HG03442 (cell line): Measurements from ENCODE around the gene CADM2.

ENCODE experiments used
- ATAC-seq: cut with Tn5 transposase; IDR thresholded peaks from one replicate; pipeline ENCODE4 v1.9.1; 2021; ENCODE audit warnings: mild to moderate bottlenecking, moderate library complexity; ENCODE audit not compliant: unreplicated experiment

Gene CADM2

GRCh38 chr3:85554153-85554552, 595.4 kb downstream of the CADM2 start:
- ATAC-seq, result no peak

GRCh38 chr3:85560088-85560785, 601.4 kb downstream of the CADM2 start:
- no peak for ATAC-seq

- ATAC-seq, result peak; percentile 72
These were observed 608.4 kb downstream of the CADM2 start for GRCh38 chr3:85567071-85567676.

- ATAC-seq, result no peak
These were observed 612.0 kb downstream of the CADM2 start for GRCh38 chr3:85570819-85571218.

GRCh38 chr3:85571835-85572234, 613.0 kb downstream of the CADM2 start:
- ATAC-seq, result no peak

- ATAC-seq, result no peak
These were observed 613.6 kb downstream of the CADM2 start for GRCh38 chr3:85572426-85572825.

GRCh38 chr3:85572978-85573377, 614.2 kb downstream of the CADM2 start:
- no peak for ATAC-seq

- no peak for ATAC-seq
These were observed 615.4 kb downstream of the CADM2 start for GRCh38 chr3:85574006-85574705.

GRCh38 chr3:85576091-85576690, 617.4 kb downstream of the CADM2 start:
- ATAC-seq, result peak; percentile 81

GRCh38 chr3:85576697-85577200, 618.0 kb downstream of the CADM2 start:
- no peak for ATAC-seq

- no peak for ATAC-seq
These were observed 626.1 kb downstream of the CADM2 start for GRCh38 chr3:85584779-85585356.

GRCh38 chr3:85586018-85586417, 627.2 kb downstream of the CADM2 start:
- no peak for ATAC-seq

- ATAC-seq, result no peak
These were observed 630.4 kb downstream of the CADM2 start for GRCh38 chr3:85589145-85589544.

- no peak for ATAC-seq
These were observed 632.7 kb downstream of the CADM2 start for GRCh38 chr3:85591451-85591850.

GRCh38 chr3:85592256-85592655, 633.5 kb downstream of the CADM2 start:
- no peak for ATAC-seq

GRCh38 chr3:85594676-85595075, 635.9 kb downstream of the CADM2 start:
- ATAC-seq, result no peak

GRCh38 chr3:85603378-85603777, 644.6 kb downstream of the CADM2 start:
- ATAC-seq, result no peak

GRCh38 chr3:85604641-85605040, 645.9 kb downstream of the CADM2 start:
- ATAC-seq, result no peak

GRCh38 chr3:85605066-85605465, 646.3 kb downstream of the CADM2 start:
- no peak for ATAC-seq

- ATAC-seq, result no peak
These were observed 667.9 kb downstream of the CADM2 start for GRCh38 chr3:85626662-85627061.

- ATAC-seq, result no peak
These were observed 669.1 kb downstream of the CADM2 start for GRCh38 chr3:85627932-85628331.
